ENCODE data around the gene OCEL1. TPM values are rescaled to one million over a fixed set of nuclear protein-coding genes. Genes with fewer than 3 reads are reported as not detected.
A peak's percentile ranks its signal among the peaks of the same experiment; 100 is the strongest.

Gene OCEL1
- total RNA-seq, 1 experiment from 2014 or later = 25.7 TPM

GRCh38 chr19:17259934-17260333 lies 33.9 kb downstream of the OCEL1 start:
- DNase-seq = no peak
- peaks cover 1% of the 10 kb centered on the region; the same call in 1 of the 2 replicates for H3K27me3 Mint-ChIP-seq (ENCODE audit: low read depth)
- Histone ChIP-seq H2BK120ac (ENCODE audit: low read depth, low read length, poor library complexity, severe bottlenecking) (no peak overlapping the region), H3T11ph (ENCODE audit: low read length) (no peak overlapping the region), H2BK20ac (ENCODE audit: low read depth, low read length, poor library complexity, severe bottlenecking) (no peak overlapping the region), H3K4me1 (ENCODE audit: insufficient read depth, low read length) (peaks cover 4% of the 10 kb centered on the region; the same call in 1 of the 2 replicates), H4K8ac (replicated peaks; ENCODE audit: insufficient read length, low read depth, low read length) (no peak overlapping the region), H3K56ac (ENCODE audit: insufficient read length, low read depth, low read length) (no peak overlapping the region), H3K23me2 (ENCODE audit: insufficient read length, low read depth, low read length, poor library complexity, severe bottlenecking) (no peaks in the 10 kb centered on the region), H3K4me2 (ENCODE audit: insufficient read depth, insufficient read length, low read length) (no peak overlapping the region), H3K79me1 (ENCODE audit: insufficient read depth, low read depth, low read length, poor library complexity, severe bottlenecking) (no peaks in the 10 kb centered on the region), H2BK15ac (ENCODE audit: low read depth, low read length) (0 out of 2 replicates have a peak overlapping the region, but pooled peaks have one; percentile 52), H3K79me2 (ENCODE audit: insufficient read depth, low read length) (no peaks in the 10 kb centered on the region), H2BK12ac (ENCODE audit: insufficient read length, low read depth, low read length) (no peak overlapping the region), H3K14ac (ENCODE audit: insufficient read depth, low read length) (no peak overlapping the region), H3K23ac (ENCODE audit: insufficient read length, low read depth, low read length) (no peak overlapping the region), H3K9me3 (ENCODE audit: control insufficient read depth, low read depth, low read length) (peaks cover 13% of the 10 kb centered on the region), H3K18ac (ENCODE audit: insufficient read length, low read depth, low read length) (no peak overlapping the region), H4K5ac (ENCODE audit: insufficient read length, low read depth, low read length) (no peak overlapping the region), H2AFZ (ENCODE audit: low read length) (no peak overlapping the region), H2AK5ac (ENCODE audit: insufficient read length, low read length) (no peak overlapping the region), H3K4ac (ENCODE audit: low read depth, low read length) (no peak overlapping the region), H3K27me3 (ENCODE audit: insufficient read depth, low read length) (no peaks in the 10 kb centered on the region), H4K20me1 (ENCODE audit: control insufficient read depth, insufficient read depth, insufficient read length) (no peaks in the 10 kb centered on the region), H2BK5ac (ENCODE audit: insufficient read length, low read length) (no peak overlapping the region), H3K27ac (ENCODE audit: insufficient read length, low read depth, low read length) (no peak overlapping the region), H3K9ac (ENCODE audit: extremely low read depth, insufficient read length, low read length) (no peak overlapping the region), H4K91ac (ENCODE audit: insufficient read length, low read depth, low read length) (no peak overlapping the region)
- peaks cover 0 to 20% (median 0%) of the 10 kb centered on the region in 3 experiments; a peak in 3 of 7 replicates for H3K36me3 Mint-ChIP-seq (ENCODE audit: insufficient read depth in 1 of 3, low read depth in 3 of 3)
- no peak for TF ChIP-seq CTCF (conservative IDR thresholded peaks at IDR 0.05)
- no CpG with 5 or more reads among the region's 1 CpG for WGBS (ENCODE audit: extremely low coverage, insufficient read length, low lambda C conversion rate)
- H3K4me1 Mint-ChIP-seq = peaks cover 11 to 22% of the 10 kb centered on the region in 2 experiments
- H3K9me3 Mint-ChIP-seq = no peaks in the 10 kb centered on the region; a peak in 1 of 5 replicates
- H3K27ac Mint-ChIP-seq = no peak overlapping the region
- no peak overlapping the region for H3K4me3 Mint-ChIP-seq

All from H9 (cell line).